ENCODE results near the gene BUD23. TPM values are rescaled to one million over a fixed set of nuclear protein-coding genes. Genes with fewer than 3 reads are reported as not detected.
"Not testable (repeated sequence)": the region's sequence is repeated elsewhere in the genome, so short reads cannot be mapped to it uniquely, and the experiment has no call there.

The BUD23 gene
- total RNA-seq, 1 donor from 2014 or later: 97.9 TPM

- FAIRE-seq (no peak), DNase-seq (ENCODE audit: low read depth) (no peak)
- no peaks in the 10 kb centered on the region for H3K27me3 ChIP-seq (ENCODE audit: control insufficient read depth, insufficient read depth, low read length)
- H3K4me3 ChIP-seq (ENCODE audit: low read depth, low read length): no peak overlapping the region
- no peak for TF ChIP-seq CTCF (IDR thresholded peaks at IDR 0.05; ENCODE audit: insufficient read depth, low read length, severe bottlenecking)
- no peaks in the 10 kb centered on the region for H3K36me3 ChIP-seq (ENCODE audit: control insufficient read depth, insufficient read depth, low read length)
Measured at GRCh38 chr7:73671322-73671661, 12.1 kb upstream of the BUD23 start.

GRCh38 chr7:73671857-73672445, 11.4 kb upstream of the BUD23 start:
- Histone ChIP-seq H3K36me3 (ENCODE audit: control insufficient read depth, insufficient read depth, low read length) (no peaks in the 10 kb centered on the region), H3K27me3 (ENCODE audit: control insufficient read depth, insufficient read depth, low read length) (no peaks in the 10 kb centered on the region), H3K4me3 (ENCODE audit: low read depth, low read length) (no peak overlapping the region)
- FAIRE-seq (no peak), DNase-seq (ENCODE audit: low read depth) (no peak)
- no peak for TF ChIP-seq CTCF (IDR thresholded peaks at IDR 0.05; ENCODE audit: insufficient read depth, low read length, severe bottlenecking)

- FAIRE-seq (no peak), DNase-seq (ENCODE audit: low read depth) (no peak)
- H3K36me3 ChIP-seq (ENCODE audit: control insufficient read depth, insufficient read depth, low read length): peaks cover 6% of the 10 kb centered on the region
- H3K27me3 ChIP-seq (ENCODE audit: control insufficient read depth, insufficient read depth, low read length): no peaks in the 10 kb centered on the region
- no peak for TF ChIP-seq CTCF (IDR thresholded peaks at IDR 0.05; ENCODE audit: insufficient read depth, low read length, severe bottlenecking)
- H3K4me3 ChIP-seq (ENCODE audit: low read depth, low read length): no peak overlapping the region
Measured at GRCh38 chr7:73674468-73675124, 8.8 kb upstream of the BUD23 start.

- FAIRE-seq; H3K27me3 ChIP-seq (ENCODE audit: control insufficient read depth, insufficient read depth, low read length); H3K4me3 ChIP-seq (ENCODE audit: low read depth, low read length); DNase-seq (ENCODE audit: low read depth); H3K36me3 ChIP-seq (ENCODE audit: control insufficient read depth, insufficient read depth, low read length): not testable (repeated sequence)
Measured at GRCh38 chr7:73676062-73676461, 7.3 kb upstream of the BUD23 start.

GRCh38 chr7:73678862-73679261, 4.5 kb upstream of the BUD23 start:
- Histone ChIP-seq H3K27me3 (ENCODE audit: control insufficient read depth, insufficient read depth, low read length) (no peaks in the 10 kb centered on the region), H3K36me3 (ENCODE audit: control insufficient read depth, insufficient read depth, low read length) (peaks cover 6% of the 10 kb centered on the region), H3K4me3 (ENCODE audit: low read depth, low read length) (no peak overlapping the region)
- no peak for DNase-seq (ENCODE audit: low read depth)
- FAIRE-seq: no peak
- no peak for TF ChIP-seq CTCF (IDR thresholded peaks at IDR 0.05; ENCODE audit: insufficient read depth, low read length, severe bottlenecking)

- no peaks in the 10 kb centered on the region for H3K27me3 ChIP-seq (ENCODE audit: control insufficient read depth, insufficient read depth, low read length)
- H3K4me3 ChIP-seq (ENCODE audit: low read depth, low read length): no peak overlapping the region
- no peak for DNase-seq (ENCODE audit: low read depth)
- H3K36me3 ChIP-seq (ENCODE audit: control insufficient read depth, insufficient read depth, low read length): peaks cover 6% of the 10 kb centered on the region
- no peak for FAIRE-seq
- TF ChIP-seq CTCF (IDR thresholded peaks at IDR 0.05; ENCODE audit: insufficient read depth, low read length, severe bottlenecking): no peak
Measured at GRCh38 chr7:73679709-73680108, 3.7 kb upstream of the BUD23 start.
